GM18909 (cell line): ENCODE results near the gene SYPL1.

Source experiments
- ATAC-seq: cut with Tn5 transposase; IDR thresholded peaks from one replicate; pipeline ENCODE4 v1.9.1; 2021; ENCODE audit warnings: mild to moderate bottlenecking; ENCODE audit not compliant: unreplicated experiment, poor library complexity

SYPL1 gene

DNA sequence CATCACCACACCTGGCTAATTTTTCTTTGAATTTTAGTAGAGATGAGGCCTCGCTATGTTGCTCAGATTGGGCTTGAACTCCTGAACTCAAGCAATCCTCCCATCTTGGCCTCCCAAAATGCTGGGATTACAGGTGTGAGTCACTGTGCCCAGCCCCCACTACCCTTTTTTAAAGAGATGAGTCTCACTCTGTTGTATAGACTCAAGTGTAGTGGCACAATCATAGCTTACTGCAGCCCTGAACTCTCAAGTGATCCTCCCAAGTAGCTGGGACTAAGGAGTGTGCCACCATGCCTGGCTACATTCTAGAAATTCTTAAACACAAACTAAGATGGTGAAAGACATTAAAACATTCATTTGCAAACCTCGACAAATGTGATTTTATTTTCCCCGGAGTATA lies 12.6 kb downstream of the SYPL1 start:
- ATAC-seq = no peak

DNA sequence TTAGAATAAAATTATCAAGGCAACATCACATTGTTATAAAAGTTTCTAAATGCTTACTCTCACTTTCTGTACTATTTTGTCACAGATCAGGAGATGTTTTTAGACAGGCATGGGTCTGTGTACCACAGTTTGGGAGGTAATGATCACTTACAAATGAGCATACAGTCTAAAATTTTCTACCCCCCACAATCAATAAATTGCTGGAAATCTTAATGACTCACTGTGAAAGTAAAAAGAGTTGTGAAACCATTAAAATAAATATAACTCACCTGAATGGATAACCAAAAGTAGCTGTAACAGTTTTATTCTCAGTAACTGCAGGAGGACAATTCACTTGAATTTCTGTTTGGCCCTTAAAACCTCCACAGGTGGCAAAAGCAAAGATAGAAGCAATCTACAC lies 13.2 kb downstream of the SYPL1 start:
- ATAC-seq = no peak

GRCh38 chr7:106095634-106096033 lies 16.5 kb downstream of the SYPL1 start:
- ATAC-seq = no peak

DNA sequence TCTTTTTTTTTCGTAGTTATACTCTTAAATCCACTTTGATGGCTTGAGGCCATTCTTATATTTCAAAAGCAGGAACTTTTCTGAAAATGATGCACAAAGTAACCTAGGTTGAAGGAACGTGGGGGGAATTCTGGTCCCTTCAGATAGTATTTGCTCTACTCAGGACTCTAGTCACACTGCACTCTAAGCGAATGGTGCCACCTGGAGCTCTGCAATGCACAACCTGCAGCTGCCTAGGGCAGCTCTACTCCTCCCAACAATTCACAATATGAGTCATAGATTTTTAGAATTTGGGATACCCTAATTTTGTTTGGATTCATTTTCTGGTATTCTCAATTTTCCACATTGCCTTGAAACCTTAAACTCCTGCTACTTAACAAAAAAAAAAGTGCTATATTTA lies 17.3 kb downstream of the SYPL1 start:
- ATAC-seq = no peak

GRCh38 chr7:106092204-106092603 lies 19.9 kb downstream of the SYPL1 start:
- no peak for ATAC-seq

DNA sequence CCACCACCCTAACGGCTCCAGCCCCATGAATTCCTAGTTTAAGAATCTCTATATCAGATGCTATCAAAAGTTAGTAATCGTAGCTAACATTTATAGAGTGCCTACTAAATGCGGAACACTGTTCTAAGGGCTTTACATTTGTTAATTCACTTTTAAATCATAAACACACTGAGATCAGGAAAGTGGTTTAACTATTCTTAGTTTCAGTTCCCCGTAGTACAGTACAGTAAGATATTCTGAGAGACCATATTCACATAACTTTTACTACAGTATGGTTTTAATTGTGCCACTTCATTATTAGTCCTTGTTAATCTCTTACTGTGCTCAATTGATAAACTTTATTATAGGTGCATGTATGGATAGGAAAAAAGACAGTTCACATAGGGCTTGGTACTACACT lies 22.5 kb downstream of the SYPL1 start:
- ATAC-seq = peak; percentile 88

DNA sequence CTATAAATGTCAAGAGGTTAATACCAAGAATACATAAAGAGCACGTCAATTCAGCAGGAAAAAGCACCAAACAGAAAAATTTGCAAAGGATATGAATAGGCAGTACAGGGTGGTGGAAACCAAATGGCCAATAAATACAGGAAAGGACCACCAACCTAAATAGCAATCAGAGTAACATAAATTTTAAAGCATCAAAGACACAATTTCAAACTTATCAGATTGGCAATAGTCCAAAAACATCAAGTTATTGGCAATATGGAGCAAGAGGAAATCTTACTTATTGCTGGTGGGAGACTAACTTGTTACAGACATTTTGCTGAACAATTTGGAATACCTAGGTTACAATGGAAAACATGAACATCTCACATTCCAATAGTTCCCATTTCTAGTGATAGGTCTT lies 24.1 kb downstream of the SYPL1 start:
- ATAC-seq = no peak

DNA sequence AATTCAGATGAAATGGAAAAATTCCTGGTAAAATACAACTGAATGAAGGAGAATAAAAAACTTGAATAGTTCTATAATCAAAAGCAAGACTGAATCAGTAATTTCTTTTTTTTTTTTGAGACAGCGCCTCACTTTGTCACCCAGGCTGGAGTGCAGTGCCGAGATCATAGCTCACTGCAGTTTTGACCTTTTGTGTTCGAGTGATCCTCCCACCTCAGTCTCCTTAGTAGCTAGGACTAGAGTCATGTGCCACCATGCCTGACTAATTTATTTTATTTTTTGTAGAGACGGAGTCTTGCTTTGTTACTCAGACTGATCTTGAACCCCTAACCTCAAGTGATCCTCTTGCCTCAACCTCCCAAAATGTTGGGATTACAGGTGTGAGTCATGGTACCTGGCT lies 26.1 kb downstream of the SYPL1 start:
- ATAC-seq = no peak

- ATAC-seq = no peak
Measured at GRCh38 chr7:106085015-106085414, 27.1 kb downstream of the SYPL1 start.

- no peak for ATAC-seq
Measured at GRCh38 chr7:106083717-106084116, 28.4 kb downstream of the SYPL1 start.

DNA sequence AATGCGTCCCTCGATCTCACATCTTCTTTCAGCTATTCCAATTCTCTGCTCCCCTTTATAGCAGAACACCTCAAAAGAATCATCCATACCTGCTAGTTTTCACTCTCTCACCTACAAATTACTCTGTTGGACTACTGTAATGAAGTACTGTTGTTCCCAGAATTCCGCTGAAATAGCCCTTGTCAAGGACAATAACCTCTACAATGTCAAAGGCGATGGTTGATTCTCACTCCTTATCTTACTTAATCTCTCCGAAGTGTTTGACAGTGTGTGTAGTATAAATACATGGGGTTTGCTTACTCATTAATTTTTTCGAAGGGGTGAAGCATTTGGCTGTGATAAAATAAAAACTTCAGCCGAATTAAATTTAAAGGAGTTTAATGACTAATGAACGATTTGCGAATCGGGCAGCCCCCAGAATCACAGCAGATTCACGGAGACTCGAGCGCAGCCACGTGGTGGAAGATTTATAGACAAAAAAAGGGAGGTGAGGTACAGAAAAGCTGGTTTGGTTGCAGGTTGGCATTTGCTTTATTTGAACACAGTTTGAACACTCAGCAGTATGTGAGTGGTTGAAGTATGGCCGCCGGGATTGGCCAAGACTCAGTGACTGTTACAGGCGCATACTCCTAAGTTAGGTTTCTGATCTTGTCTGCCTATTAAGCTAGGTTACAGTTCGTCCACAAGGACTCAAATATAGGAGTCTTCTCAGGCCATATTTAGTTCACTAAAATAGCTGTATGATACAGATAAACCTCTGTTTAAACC lies 29.8 kb downstream of the SYPL1 start:
- ATAC-seq = no peak

DNA sequence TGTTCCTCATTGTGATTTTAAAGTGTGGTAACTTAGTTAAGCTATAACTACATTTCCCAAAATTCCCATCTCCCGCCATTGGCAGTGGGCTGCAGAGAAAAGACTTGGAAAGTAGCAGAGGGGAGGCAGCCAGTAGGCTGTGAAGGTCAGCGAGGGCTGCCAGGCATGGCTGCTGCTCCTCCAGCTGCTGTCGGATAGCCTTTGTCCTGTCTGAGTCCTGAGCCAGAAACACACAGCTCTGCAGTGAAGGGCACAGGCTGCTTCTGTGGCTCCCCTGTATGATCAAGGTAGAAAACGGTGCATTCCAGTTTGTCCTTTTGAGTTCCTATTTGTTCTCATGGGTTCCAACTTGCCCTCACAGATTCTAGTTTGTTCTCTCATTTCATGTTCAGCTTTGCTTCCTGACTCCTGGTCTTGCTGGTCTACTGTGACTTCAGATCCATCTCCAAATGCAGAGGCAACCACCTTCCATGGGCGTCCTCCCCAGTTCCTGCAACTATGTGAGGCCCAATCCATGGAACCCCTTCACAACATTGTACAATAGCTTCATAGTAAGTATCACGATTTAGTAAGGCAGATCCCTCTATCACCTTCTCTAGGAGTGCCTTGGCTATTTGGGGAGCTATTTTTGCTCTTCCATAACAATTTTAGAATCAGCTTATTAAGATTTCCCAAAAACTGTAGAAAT lies 31.7 kb downstream of the SYPL1 start:
- no peak for ATAC-seq

GRCh38 chr7:106076537-106076936 lies 35.6 kb downstream of the SYPL1 start:
- no peak for ATAC-seq

DNA sequence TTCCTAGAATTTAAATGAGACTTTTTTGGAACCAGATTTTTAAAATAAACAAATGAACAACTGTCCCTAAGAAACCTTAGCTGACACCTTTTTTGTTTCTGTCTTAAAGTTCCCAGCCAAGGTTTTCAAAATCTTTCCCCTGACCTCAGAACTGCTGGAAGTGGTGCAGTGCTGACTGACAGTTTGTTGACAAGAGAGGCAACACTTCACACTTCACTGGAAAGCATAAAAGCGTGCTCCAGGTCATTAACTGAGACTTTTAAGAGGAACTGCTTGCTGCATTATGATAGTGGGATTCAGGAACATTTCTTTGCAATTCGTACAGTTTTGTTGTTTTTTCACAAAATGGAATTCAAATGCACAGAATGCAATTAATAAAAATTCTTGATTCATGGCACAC lies 36.2 kb downstream of the SYPL1 start:
- no peak for ATAC-seq

GRCh38 chr7:106074257-106074656 lies 37.9 kb downstream of the SYPL1 start:
- ATAC-seq = no peak

- no peak for ATAC-seq
Measured at GRCh38 chr7:106073701-106074100, 38.4 kb downstream of the SYPL1 start.

GRCh38 chr7:106072715-106073091 lies 39.4 kb downstream of the SYPL1 start:
- no peak for ATAC-seq

- ATAC-seq = peak; percentile 5
Measured at GRCh38 chr7:106071999-106072714, 40.0 kb downstream of the SYPL1 start.

GRCh38 chr7:106071356-106071998 lies 40.6 kb downstream of the SYPL1 start:
- ATAC-seq = peak; percentile 96

DNA sequence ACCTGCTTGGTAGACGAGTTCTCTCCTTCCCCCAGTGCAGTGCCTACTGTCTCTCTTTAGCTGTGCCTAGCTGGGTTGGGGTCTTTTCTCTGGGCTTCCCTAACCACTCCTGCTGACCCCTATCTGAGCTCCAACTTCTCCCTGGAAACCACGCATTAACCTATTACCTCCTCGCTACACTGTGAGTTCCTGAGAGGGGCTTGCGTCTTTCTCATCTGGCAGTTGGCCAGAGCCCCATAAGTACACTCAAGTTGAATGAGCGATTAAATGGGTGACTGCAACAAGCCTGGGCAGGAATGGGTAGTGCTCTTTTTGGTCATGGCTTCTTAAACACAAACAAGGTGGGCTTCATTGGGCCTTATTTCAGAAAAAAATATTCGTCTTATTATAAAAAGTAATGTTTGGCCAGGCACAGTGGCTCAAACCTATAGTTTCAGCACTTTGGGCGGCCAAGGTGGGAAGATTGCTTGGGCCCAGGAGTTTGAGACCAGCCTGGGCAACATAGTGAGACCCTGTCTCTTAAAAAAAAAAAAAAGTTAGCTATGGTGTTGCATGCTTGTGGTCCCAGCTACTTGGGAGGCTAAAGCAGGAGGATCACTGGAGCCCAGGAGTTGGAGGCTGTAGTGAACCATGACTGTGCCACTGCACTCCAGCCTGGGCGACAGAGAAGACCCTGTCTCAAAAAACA lies 41.4 kb downstream of the SYPL1 start:
- ATAC-seq = no peak
